Astrocyte (in vitro differentiated cells and primary cell): ENCODE measurements around the gene PCK1. TPM values are rescaled to one million over a fixed set of nuclear protein-coding genes. Genes with fewer than 3 reads are reported as not detected.

Experiments
- DNase-seq: peaks from one replicate; pipeline ENCODE4 v3.0.0-alpha.2; 2010; ENCODE audit warnings: low read depth
- FAIRE-seq: peaks from 2 replicates; lab custom pipeline; 2011; peaks lifted over from hg19 to GRCh38; lab: Jason Lieb, UNC
- H2AFZ ChIP-seq: 2 replicates; pipeline ENCODE4 v1.6.0; 2012; ENCODE audit warnings: low read depth, low read length, inconsistent platforms
- H3K27ac ChIP-seq: 2 replicates; pipeline ENCODE4 v1.5.1; 2011; ENCODE audit warnings: low read depth, low read length, inconsistent platforms
- H3K27me3 ChIP-seq: 2 replicates; pipeline ENCODE4 v1.6.0; 2011; ENCODE audit warnings: low read length, inconsistent platforms; ENCODE audit not compliant: insufficient read depth
- H3K36me3 ChIP-seq: 2 replicates; pipeline ENCODE4 v1.5.1; 2011; ENCODE audit warnings: low read length, inconsistent platforms; ENCODE audit not compliant: insufficient read depth
- H3K4me1 ChIP-seq: 2 replicates; pipeline ENCODE4 v1.5.1; 2011; ENCODE audit warnings: low read length, inconsistent platforms; ENCODE audit not compliant: insufficient read depth
- H3K4me2 ChIP-seq: 2 replicates; pipeline ENCODE4 v1.6.0; 2012; ENCODE audit warnings: low read length, inconsistent platforms
- H3K4me3 ChIP-seq: 2 replicates; pipeline ENCODE4 v1.5.1; 2011; ENCODE audit warnings: low read depth, mild to moderate bottlenecking, low read length, inconsistent platforms; ENCODE audit not compliant: insufficient read depth
- H3K79me2 ChIP-seq: 2 replicates; pipeline ENCODE4 v1.6.0; 2012; ENCODE audit warnings: mild to moderate bottlenecking, low read length, inconsistent platforms; ENCODE audit not compliant: insufficient read depth
- H3K9ac ChIP-seq: 2 replicates; pipeline ENCODE4 v1.6.0; 2012; ENCODE audit warnings: mild to moderate bottlenecking, low read length, inconsistent platforms
- H3K9me3 ChIP-seq: 2 replicates; pipeline ENCODE4 v1.5.1; 2012; ENCODE audit warnings: low read depth, mild to moderate bottlenecking, low read length, inconsistent platforms; ENCODE audit not compliant: insufficient read depth
- H4K20me1 ChIP-seq: 2 replicates; pipeline ENCODE4 v1.6.0; 2012; ENCODE audit warnings: low read length, inconsistent platforms; ENCODE audit not compliant: insufficient read depth
- H3K27ac Mint-ChIP-seq: one replicate; pipeline ENCODE4 v1.8.0; 2021; ENCODE audit warnings: mild to moderate bottlenecking, mixed read lengths; ENCODE audit not compliant: unreplicated experiment
- H3K27me3 Mint-ChIP-seq: one replicate; pipeline ENCODE4 v1.8.0; 2021; ENCODE audit warnings: low read depth, mixed read lengths; ENCODE audit not compliant: unreplicated experiment
- H3K36me3 Mint-ChIP-seq: one replicate; pipeline ENCODE4 v1.8.0; 2021; ENCODE audit warnings: low read depth, mixed read lengths; ENCODE audit not compliant: unreplicated experiment
- H3K4me1 Mint-ChIP-seq: one replicate; pipeline ENCODE4 v1.8.0; 2021; ENCODE audit warnings: low read depth, mixed read lengths; ENCODE audit not compliant: unreplicated experiment
- H3K4me3 Mint-ChIP-seq: one replicate; pipeline ENCODE4 v1.8.0; 2021; ENCODE audit warnings: mild to moderate bottlenecking, moderate library complexity, mixed read lengths; ENCODE audit not compliant: unreplicated experiment
- H3K9me3 Mint-ChIP-seq: one replicate; pipeline ENCODE4 v1.8.0; 2021; ENCODE audit warnings: mild to moderate bottlenecking, mixed read lengths; ENCODE audit not compliant: unreplicated experiment
- EZH2 ChIP-seq: IDR thresholded peaks from 2 replicates; pipeline ENCODE4 v1.6.1; 2012; ENCODE audit warnings: mild to moderate bottlenecking, low read length, inconsistent platforms; ENCODE audit not compliant: insufficient read depth
- total RNA-seq: library from RNA; stranded (reverse); gene quantifications from 2 replicates; pipeline ENCODE4 v1.2.1, GENCODE V29; 2021
- TF ChIP-seq, protein P1 (sequence below): IDR thresholded peaks from 2 replicates; pipeline ENCODE4 v1.5.1; 2011; ENCODE audit warnings: low read depth, mild to moderate bottlenecking, inconsistent platforms, low read length, moderate library complexity; ENCODE audit not compliant: insufficient read depth

The PCK1 gene
- total RNA-seq, 1 donor from 2014 or later = not detected

DNA sequence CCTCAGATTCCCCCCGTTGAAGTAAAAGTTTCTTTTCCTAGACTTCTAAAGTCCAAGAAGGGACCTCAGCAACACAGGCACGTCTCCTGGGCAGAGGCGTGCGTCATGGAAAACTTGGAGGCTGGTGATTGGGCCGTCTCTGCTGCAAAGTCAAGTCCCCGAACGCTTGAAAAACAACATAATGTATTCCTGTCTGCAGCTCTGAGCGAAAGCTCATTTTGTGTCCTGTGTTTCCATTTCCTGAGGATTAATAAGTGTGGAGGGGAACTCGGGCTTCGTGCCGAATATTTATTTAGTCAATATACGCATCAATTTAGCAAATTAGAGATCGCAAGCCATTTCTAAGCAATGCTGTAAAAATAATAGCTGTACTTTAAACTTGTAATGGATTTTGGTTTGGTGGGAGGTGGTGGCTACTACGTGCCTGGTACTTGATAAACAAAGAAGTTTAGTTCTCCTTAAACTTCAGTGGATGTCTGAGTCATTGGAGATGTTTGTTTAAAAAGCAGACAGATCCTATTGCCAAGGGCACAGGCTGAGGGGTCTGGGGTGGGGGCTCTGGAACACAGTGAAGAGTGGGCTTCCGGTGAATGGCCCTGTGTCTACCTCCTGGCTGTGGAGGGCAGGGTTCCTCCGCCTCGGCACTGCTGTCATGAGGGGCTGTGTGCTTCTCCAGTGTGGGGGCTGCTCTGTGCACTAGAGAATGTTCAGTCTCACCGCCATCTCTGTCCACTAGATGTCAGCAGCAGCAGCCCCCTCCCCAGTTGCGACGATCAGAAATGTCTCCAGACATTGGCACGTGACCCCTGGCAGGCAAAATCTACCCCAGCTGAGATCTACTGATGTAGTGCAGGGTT lies 21.8 kb downstream of the PCK1 start:
- Histone ChIP-seq H3K9ac (peak overlapping the region; percentile 36), H3K79me2 (no peaks in the 10 kb centered on the region), H3K9me3 (peaks cover 7% of the 10 kb centered on the region), H3K27ac (peak overlapping the region; percentile 9), H3K4me3 (peak overlapping the region; percentile 26), H3K36me3 (no peaks in the 10 kb centered on the region), H2AFZ (peak overlapping the region; percentile 72), H3K27me3 (peaks cover 41% of the 10 kb centered on the region), H3K4me1 (peaks cover 8% of the 10 kb centered on the region), H4K20me1 (no peaks in the 10 kb centered on the region), H3K4me2 (peak overlapping the region; percentile 80)
- no peak for TF ChIP-seq EZH2
- TF ChIP-seq, protein P1, sequence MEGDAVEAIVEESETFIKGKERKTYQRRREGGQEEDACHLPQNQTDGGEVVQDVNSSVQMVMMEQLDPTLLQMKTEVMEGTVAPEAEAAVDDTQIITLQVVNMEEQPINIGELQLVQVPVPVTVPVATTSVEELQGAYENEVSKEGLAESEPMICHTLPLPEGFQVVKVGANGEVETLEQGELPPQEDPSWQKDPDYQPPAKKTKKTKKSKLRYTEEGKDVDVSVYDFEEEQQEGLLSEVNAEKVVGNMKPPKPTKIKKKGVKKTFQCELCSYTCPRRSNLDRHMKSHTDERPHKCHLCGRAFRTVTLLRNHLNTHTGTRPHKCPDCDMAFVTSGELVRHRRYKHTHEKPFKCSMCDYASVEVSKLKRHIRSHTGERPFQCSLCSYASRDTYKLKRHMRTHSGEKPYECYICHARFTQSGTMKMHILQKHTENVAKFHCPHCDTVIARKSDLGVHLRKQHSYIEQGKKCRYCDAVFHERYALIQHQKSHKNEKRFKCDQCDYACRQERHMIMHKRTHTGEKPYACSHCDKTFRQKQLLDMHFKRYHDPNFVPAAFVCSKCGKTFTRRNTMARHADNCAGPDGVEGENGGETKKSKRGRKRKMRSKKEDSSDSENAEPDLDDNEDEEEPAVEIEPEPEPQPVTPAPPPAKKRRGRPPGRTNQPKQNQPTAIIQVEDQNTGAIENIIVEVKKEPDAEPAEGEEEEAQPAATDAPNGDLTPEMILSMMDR = peak; percentile 28
- Mint-ChIP-seq H3K4me1 (no peaks in the 10 kb centered on the region), H3K36me3 (peaks cover 3% of the 10 kb centered on the region), H3K27me3 (peaks cover 58% of the 10 kb centered on the region), H3K27ac (no peak overlapping the region), H3K9me3 (peaks cover 8% of the 10 kb centered on the region), H3K4me3 (no peak overlapping the region)
- DNase-seq = peak; percentile 69
- FAIRE-seq = no peak

DNA sequence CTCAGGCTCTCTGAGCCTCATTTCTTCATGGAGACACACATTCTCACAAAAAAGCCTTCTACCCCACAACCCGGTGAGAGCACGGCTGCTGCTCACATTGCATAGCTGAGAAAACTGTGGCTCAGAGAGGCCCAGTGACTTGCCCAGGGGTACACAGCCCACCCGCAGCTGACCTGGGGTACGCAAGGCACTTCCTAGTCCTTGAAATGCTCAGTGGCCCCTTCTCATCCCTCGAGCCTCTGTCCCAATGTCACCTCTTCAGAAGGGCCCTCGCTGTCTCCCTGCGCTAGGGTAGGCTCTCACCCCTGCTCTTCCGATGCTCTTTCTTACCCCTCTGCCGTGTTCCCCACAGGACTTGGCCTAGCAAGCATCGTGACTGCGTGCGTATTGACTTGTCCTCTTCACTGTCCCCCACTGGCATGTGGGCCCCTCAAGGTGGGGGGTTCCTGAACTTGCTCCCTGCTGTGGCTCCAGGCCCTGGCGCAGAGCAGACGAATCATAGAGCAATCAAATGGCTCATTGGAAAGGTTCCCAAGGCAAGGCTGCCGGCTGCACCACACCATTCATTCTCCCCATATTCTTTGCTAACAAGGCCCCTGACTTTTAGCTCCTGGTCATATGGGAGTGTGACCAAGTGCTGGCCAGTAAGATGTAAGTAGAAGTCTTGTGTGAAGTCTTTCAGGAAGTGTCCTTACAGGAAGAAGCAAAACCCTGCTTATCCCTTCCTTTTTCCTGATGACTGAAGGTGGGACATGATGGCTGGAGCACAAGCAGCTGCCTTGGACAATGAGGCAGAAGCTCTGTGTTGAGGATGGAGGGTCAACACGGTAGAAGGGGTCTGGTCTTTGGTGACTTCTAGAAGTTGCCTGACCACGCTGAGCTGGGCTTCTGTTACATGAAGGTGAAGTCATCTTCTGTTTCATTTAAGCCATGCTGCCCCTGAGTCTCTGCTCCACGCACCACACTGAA lies 22.7 kb downstream of the PCK1 start:
- Histone ChIP-seq H3K4me2 (peak overlapping the region; percentile 80), H3K79me2 (no peaks in the 10 kb centered on the region), H3K36me3 (no peaks in the 10 kb centered on the region), H4K20me1 (no peaks in the 10 kb centered on the region), H3K27ac (no peak overlapping the region), H2AFZ (peak overlapping the region; percentile 72), H3K9me3 (peaks cover 12% of the 10 kb centered on the region), H3K4me1 (peaks cover 8% of the 10 kb centered on the region), H3K9ac (peak overlapping the region; percentile 36), H3K27me3 (peaks cover 45% of the 10 kb centered on the region), H3K4me3 (no peak overlapping the region)
- no peak for DNase-seq
- TF ChIP-seq EZH2 = no peak
- TF ChIP-seq, protein P1 = no peak
- no peaks in the 10 kb centered on the region for H3K4me1 Mint-ChIP-seq
- H3K4me3 Mint-ChIP-seq = no peak overlapping the region
- H3K9me3 Mint-ChIP-seq = peaks cover 10% of the 10 kb centered on the region
- H3K27me3 Mint-ChIP-seq = peaks cover 60% of the 10 kb centered on the region
- H3K36me3 Mint-ChIP-seq = peaks cover 3% of the 10 kb centered on the region
- no peak overlapping the region for H3K27ac Mint-ChIP-seq
- FAIRE-seq = no peak
